Lower leg skin (tissue), 4 donors: ENCODE results near the gene ST7. TPM values are rescaled to one million over a fixed set of nuclear protein-coding genes. Genes with fewer than 3 reads are reported as not detected.

Experiments
- DNase-seq, 2 donors: peaks; one replicate each; pipeline ENCODE4 v3.0.0-alpha.2; 2019; ENCODE audit warnings: low spot score in 2 of 2
- H3K4me3 ChIP-seq: fragments of 200-600 bp; sonication (generic); 2 replicates; pipeline ENCODE4 v1.5.1; 2017; ENCODE audit warnings: mild to moderate bottlenecking, low read depth; ENCODE audit not compliant: poor library complexity, severe bottlenecking
- CTCF ChIP-seq, 3 donors: fragments of 450-650 bp; IDR thresholded peaks; one replicate each; pipeline ENCODE4 v1.5.1; 2016; ENCODE audit warnings: antibody characterized with exemption in 3 of 3, mild to moderate bottlenecking in 3 of 3, moderate library complexity in 2 of 3
- POLR2A ChIP-seq, 2 donors: fragments of 450-650 bp; IDR thresholded peaks; one replicate each; pipeline ENCODE4 v1.6.1; 2016 to 2017; ENCODE audit warnings: antibody characterized with exemption in 2 of 2, mild to moderate bottlenecking in 1 of 2, moderate library complexity in 1 of 2
- WGBS, 2 donors: methylation state at CpG; one replicate each; pipeline ENCODE4 v1.1.5; 2018; 5-methylcytosine and 5-hydroxymethylcytosine counted together
- intact Hi-C: fragments of 100-400 bp; cut with DNase I; formaldehyde crosslinking; loops from one replicate; pipeline ENCODE4 v1.15.0; 2023; ENCODE audit warnings: low total_unique reads
- total RNA-seq, 4 donors: library from RNA; depleted of rRNA; stranded (reverse); fragments of >200 nt; gene quantifications; one replicate each; pipeline ENCODE4 v1.1.0, GENCODE V29; 2016

The ST7 gene
- total RNA-seq, 4 donors from 2014 or later = 10.8 to 17.1 (median 11.4) TPM

- DNase-seq = peak; percentile 56 to 94
- intact Hi-C loops = no loop called here
- no peak for TF ChIP-seq POLR2A (IDR thresholded peaks at IDR 0.05)
- TF ChIP-seq CTCF (IDR thresholded peaks at IDR 0.05) = no peak
- WGBS, 2 donors = 4 to 6% methylated on average over 25 of the region's 25 CpGs
- peak overlapping the region; percentile 30 for H3K4me3 ChIP-seq
Observed at GRCh38 chr7:116952635-116953371, 498 bp upstream of the ST7 start.

- peak; percentile 50 to 88 for DNase-seq
- TF ChIP-seq POLR2A (IDR thresholded peaks at IDR 0.05) (no peak), CTCF (IDR thresholded peaks at IDR 0.05) (no peak)
- WGBS, 2 donors = 0% methylated on average over 24 to 35 of the region's 63 CpGs
- intact Hi-C loops = no loop called here
- peak overlapping the region; percentile 94 for H3K4me3 ChIP-seq
Observed at GRCh38 chr7:116953906-116954838, 871 bp downstream of the ST7 start.

- no peak for DNase-seq
- no peak overlapping the region for H3K4me3 ChIP-seq
- TF ChIP-seq POLR2A (IDR thresholded peaks at IDR 0.05) (no peak), CTCF (IDR thresholded peaks at IDR 0.05) (no peak)
- intact Hi-C loops = no loop called here
Observed at GRCh38 chr7:116955340-116955739, 2.0 kb downstream of the ST7 start.

DNA sequence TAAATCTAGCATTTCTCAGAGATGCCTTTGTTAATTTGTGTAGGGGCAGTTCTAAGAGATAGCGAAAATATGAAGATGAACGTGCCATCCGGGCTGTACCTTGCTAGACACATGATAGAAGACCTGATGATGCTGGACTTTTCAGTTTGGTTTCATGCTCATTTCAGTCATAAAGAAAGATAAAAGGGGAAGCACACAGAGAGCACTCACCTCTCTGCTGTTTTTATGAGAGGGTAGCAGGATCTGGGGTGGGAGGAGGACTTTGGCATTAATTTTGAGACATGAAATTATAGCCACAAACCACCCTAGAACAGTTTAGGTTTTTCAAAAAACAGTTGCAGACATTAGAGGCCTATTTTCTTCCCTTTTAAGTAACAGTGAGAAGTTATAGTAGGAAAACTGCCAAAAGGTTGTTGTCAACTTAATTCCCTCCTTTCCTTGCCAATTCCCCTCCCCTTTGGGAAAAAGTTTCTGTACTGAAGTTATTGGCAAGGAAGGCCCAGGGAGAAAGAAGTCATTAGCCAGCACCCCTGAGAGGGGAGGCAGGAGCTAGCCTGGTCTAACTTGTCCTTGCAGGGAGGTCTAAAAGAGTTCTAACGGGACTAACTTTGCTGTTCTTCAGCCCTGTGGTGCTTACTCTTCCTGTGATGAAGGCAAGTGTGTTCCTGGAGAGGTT lies 2.6 kb downstream of the ST7 start:
- TF ChIP-seq POLR2A (IDR thresholded peaks at IDR 0.05) (no peak), CTCF (IDR thresholded peaks at IDR 0.05) (no peak)
- no peak overlapping the region for H3K4me3 ChIP-seq
- 38 to 49% methylated on average over 4 of the region's 4 CpGs for WGBS, 2 donors
- intact Hi-C loops = no loop called here
- DNase-seq = no peak

DNA sequence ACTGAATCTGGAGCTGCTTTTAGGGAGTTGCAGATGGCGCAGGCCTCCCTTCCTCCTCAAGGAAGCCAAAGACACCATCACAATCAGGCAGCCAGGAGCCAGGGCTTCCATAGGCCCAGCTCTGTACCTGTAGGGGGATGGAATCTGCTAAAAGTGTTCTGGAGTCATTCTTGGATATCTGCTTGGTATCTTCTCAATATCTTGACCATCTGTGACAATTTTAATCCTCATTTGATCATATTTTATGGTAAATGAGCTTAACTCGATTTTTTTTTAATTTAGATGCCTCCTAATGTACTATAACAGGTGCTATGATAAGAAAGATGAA lies 3.1 kb downstream of the ST7 start:
- WGBS, 2 donors = 71 to 89% methylated on average over 2 of the region's 2 CpGs
- DNase-seq = no peak
- intact Hi-C loops = no loop called here
- TF ChIP-seq CTCF (IDR thresholded peaks at IDR 0.05) (no peak), POLR2A (IDR thresholded peaks at IDR 0.05) (no peak)
- H3K4me3 ChIP-seq = no peak overlapping the region
